Ovary (tissue), 9 donors: ENCODE data around the gene POLE2. TPM values are rescaled to one million over a fixed set of nuclear protein-coding genes. Genes with fewer than 3 reads are reported as not detected.

Experiments used
- DNase-seq, 5 donors: peaks; one replicate each; pipeline ENCODE4 v3.0.0-alpha.2; 2019 to 2020
- H3K27ac ChIP-seq, 2 donors: fragments of 200-600 bp; one replicate each; pipeline versions ENCODE4 v1.5.1 to v1.8.0; 2019 to 2022
- H3K27me3 ChIP-seq: fragments of 200-600 bp; one replicate; pipeline ENCODE4 v1.8.0; 2022
- H3K36me3 ChIP-seq: fragments of 200-600 bp; sonication (generic); one replicate; pipeline ENCODE4 v1.5.1; 2019
- H3K4me1 ChIP-seq: one replicate; pipeline ENCODE4 v1.8.1; 2013; ENCODE audit warnings: mild to moderate bottlenecking, moderate library complexity; ENCODE audit not compliant: insufficient read depth
- H3K4me3 ChIP-seq: fragments of 200-600 bp; sonication (generic); one replicate; pipeline ENCODE4 v1.5.1; 2017
- H3K9me3 ChIP-seq, 2 donors: fragments of 200-600 bp in 1 of 2; sonication (generic) in 1 of 2; one replicate each; pipeline versions ENCODE4 v1.5.1 to v1.8.1; 2013 to 2019; ENCODE audit warnings: mild to moderate bottlenecking in 1 of 2, moderate library complexity in 1 of 2
- CTCF ChIP-seq, 3 donors: fragments of 450-650 bp in 2 of 3; fragments of 200-600 bp in 1 of 3; IDR thresholded peaks; one replicate each; pipeline versions ENCODE4 v1.5.1 to v1.8.0; 2016 to 2022; ENCODE audit warnings: antibody characterized with exemption in 3 of 3, mild to moderate bottlenecking in 1 of 3
- EP300 ChIP-seq: sonication (generic); formaldehyde crosslinking; IDR thresholded peaks from one replicate; pipeline ENCODE4 v1.6.1; 2017; ENCODE audit warnings: antibody characterized with exemption
- POLR2A ChIP-seq: fragments of 450-650 bp; IDR thresholded peaks from one replicate; pipeline ENCODE4 v1.6.1; 2017; ENCODE audit warnings: antibody characterized with exemption, mild to moderate bottlenecking, moderate library complexity
- WGBS, 3 donors: extraction: QIAGEN DNeasy Blood & Tissue Kit in 1 of 3; methylation state at CpG; one replicate each; pipeline versions ENCODE4 v1.1.5 to v1.1.7; 2013 to 2017; 5-methylcytosine and 5-hydroxymethylcytosine counted together
- intact Hi-C, 4 donors: fragments of 100-400 bp; cut with DNase I; formaldehyde crosslinking; loops; one replicate each; pipeline versions ENCODE4 v1.11.0 to v1.15.1; 2022 to 2023
- polyA plus RNA-seq, 2 donors: library from polyadenylated mRNA; stranded (reverse); fragments of 200-250 nt in 1 of 2; fragments of 350-450 nt in 1 of 2; fragmentation: Illumina TruSeq in 1 of 2; extraction: RNeasy Lipid Tissue Mini Kit (QIAGEN cat#74804) in 1 of 2; gene quantifications; one replicate each; pipeline ENCODE4 v1.2.3, GENCODE V29; 2013 to 2014
- total RNA-seq, 7 donors: library from RNA; depleted of rRNA in 2 of 7; stranded (reverse); fragments of >200 nt in 2 of 7; fragmentation: NEBNext Ultra II Directional in 3 of 7; extraction: Animal tissue kit (Norgen Biotek cat#: 25700) in 3 of 7; gene quantifications; one replicate each; pipeline versions ENCODE4 v1.1.0 to v1.2.4, GENCODE V29; 2016 to 2023
- donor health status: DM: no; HTN: no; CAD: no; lungs with moderate emphysema.
- donor health status: DM: no; HTN: no; CAD: no.
- donor health status: Bipolar disorder and iron deficiency.
- donor health status: DM: yes; HTN: yes; CAD: no.
- donor health status: DM: no; HTN: no; CAD: no.
- donor health status: DM: yes; HTN: yes; CAD: no.

The POLE2 gene
- total and polyA plus RNA-seq, 9 donors, result 1.6 to 5.0 (median 2.5) TPM

- Histone ChIP-seq H3K9me3 (no peaks in the 10 kb centered on the region), H3K4me3 (peak within 1 kb of the TSS; percentile 90), H3K27me3 (no peaks in the 10 kb centered on the region), H3K4me1 (peaks cover 1% of the 10 kb centered on the region), H3K36me3 (no peaks in the 10 kb centered on the region), H3K27ac (peak within 1 kb of the TSS; percentile 83 to 92)
- peak; percentile 69 to 78 (median 72) for DNase-seq
- intact Hi-C loops, result loop anchor here in 3 of 4 donors (1.0 to 10.0 kb wide), 4 partner anchors 130 to 220 kb away; partner anchors contain the start of genes KLHDC2 (in 1 of the 3) and NEMF (in 1 of the 3)
- WGBS, 3 donors, result 0 to 1% (median 0%) methylated on average over 72 to 80 of the region's 80 CpGs
- TF ChIP-seq POLR2A (no peak), CTCF (IDR thresholded peaks at IDR 0.05) (no peak), EP300 (no peak)
Observed at GRCh38 chr14:49634547-49635334, 53.3 kb downstream of the POLE2 start, which contains the start of gene DNAAF2. Gene DNAAF2 (minus strand): TSS chr14:49635244. CDS start chr14:49635149, 95 bp downstream.

- no peaks in the 10 kb centered on the region for H3K9me3 ChIP-seq
- intact Hi-C loops, result loop anchor here (1.0 to 10.0 kb wide), 5 partner anchors 59 to 221 kb away; partner anchors contain the start of genes KLHDC1 (in 1 of the 4), KLHDC2 (in 1 of the 4) and NEMF (in 1 of the 4)
- 0 to 1% (median 0%) methylated on average over 34 to 101 of the region's 101 CpGs for WGBS, 3 donors
Observed at GRCh38 chr14:49633640-49634546, 54.1 kb downstream of the POLE2 start.

GRCh38 chr14:49623941-49624839 is 63.8 kb downstream of the POLE2 start:
- intact Hi-C loops, result no loop called here
- no peak overlapping the region for H3K27ac ChIP-seq
- 62 to 76% (median 71%) methylated on average over 6 of the region's 6 CpGs for WGBS, 3 donors

More at GRCh38 chr14:49633640-49634546, 54.1 kb downstream of the POLE2 start:
- TF ChIP-seq CTCF (IDR thresholded peaks at IDR 0.05), result peak; percentile 29 to 84 (median 78)
- TF ChIP-seq POLR2A, result peak; percentile 75
- no peak for TF ChIP-seq EP300
- DNase-seq, result peak; percentile 91 to 94 (median 92)
- Histone ChIP-seq H3K27ac (peak overlapping the region; percentile 83 to 92), H3K4me1 (peaks cover 1% of the 10 kb centered on the region), H3K27me3 (no peaks in the 10 kb centered on the region), H3K36me3 (no peaks in the 10 kb centered on the region), H3K4me3 (peak overlapping the region; percentile 90)

More at GRCh38 chr14:49623941-49624839, 63.8 kb downstream of the POLE2 start:
- Histone ChIP-seq H3K36me3 (no peaks in the 10 kb centered on the region), H3K4me1 (peaks cover 10% of the 10 kb centered on the region), H3K27me3 (no peaks in the 10 kb centered on the region), H3K9me3 (no peaks in the 10 kb centered on the region), H3K4me3 (no peak overlapping the region)
- TF ChIP-seq POLR2A, result no peak
- no peak for TF ChIP-seq CTCF (IDR thresholded peaks at IDR 0.05)
- no peak for TF ChIP-seq EP300
- no peak for DNase-seq
